H54 (cell line): Measurements from ENCODE around the gene MGLL.

ENCODE experiments used
- DNase-seq: peaks from one replicate; pipeline ENCODE4 v3.0.0; 2011; ENCODE audit warnings: low spot score, mixed read lengths; ENCODE audit not compliant: insufficient read length
- FAIRE-seq: peaks from 3 replicates; lab custom pipeline; 2011; peaks lifted over from hg19 to GRCh38; lab: Jason Lieb, UNC
- POLR2A ChIP-seq: IDR thresholded peaks from 2 replicates; pipeline ENCODE4 v1.6.1; 2011; ENCODE audit warnings: low read depth, mild to moderate bottlenecking, low read length

MGLL gene

GRCh38 chr3:127822041-127822681 is at the start of gene MGLL:
Gene MGLL, minus strand, starts transcription at chr3:127822515. Its CDS starts 197 bp downstream, at chr3:127822318.
- peak; percentile 52 for DNase-seq
- no peak for TF ChIP-seq POLR2A
- FAIRE-seq, result no peak

GRCh38 chr3:127870156-127870555 is 47.8 kb upstream of the MGLL start:
- TF ChIP-seq POLR2A, result no peak
- FAIRE-seq, result no peak
- no peak for DNase-seq

- no peak for TF ChIP-seq POLR2A
- no peak for DNase-seq
- peak; percentile 65 for FAIRE-seq
Measured at GRCh38 chr3:127867986-127868385, 45.7 kb upstream of the MGLL start.

GRCh38 chr3:127867412-127867811 is 45.1 kb upstream of the MGLL start:
- DNase-seq, result no peak
- TF ChIP-seq POLR2A, result no peak
- no peak for FAIRE-seq

- DNase-seq (peak; percentile 26), FAIRE-seq (peak; percentile 58)
- no peak for TF ChIP-seq POLR2A
Measured at GRCh38 chr3:127865941-127866340, 43.6 kb upstream of the MGLL start.

- no peak for DNase-seq
- FAIRE-seq, result no peak
- TF ChIP-seq POLR2A, result no peak
Measured at GRCh38 chr3:127860211-127860696, 37.9 kb upstream of the MGLL start.

- no peak for FAIRE-seq
- no peak for DNase-seq
- no peak for TF ChIP-seq POLR2A
Measured at GRCh38 chr3:127859730-127860129, 37.4 kb upstream of the MGLL start.

GRCh38 chr3:127858937-127859336 is 36.6 kb upstream of the MGLL start:
- FAIRE-seq (no peak), DNase-seq (no peak)
- TF ChIP-seq POLR2A, result no peak

- TF ChIP-seq POLR2A, result no peak
- DNase-seq (no peak), FAIRE-seq (no peak)
Measured at GRCh38 chr3:127858521-127858920, 36.2 kb upstream of the MGLL start.

- no peak for TF ChIP-seq POLR2A
- no peak for DNase-seq
- FAIRE-seq, result no peak
Measured at GRCh38 chr3:127857333-127857732, 35.0 kb upstream of the MGLL start.

GRCh38 chr3:127856801-127857200 is 34.5 kb upstream of the MGLL start:
- TF ChIP-seq POLR2A, result no peak
- DNase-seq (no peak), FAIRE-seq (no peak)

GRCh38 chr3:127855246-127855645 is 32.9 kb upstream of the MGLL start:
- FAIRE-seq (no peak), DNase-seq (no peak)
- TF ChIP-seq POLR2A, result no peak

- FAIRE-seq (no peak), DNase-seq (no peak)
- no peak for TF ChIP-seq POLR2A
Measured at GRCh38 chr3:127853681-127854080, 31.4 kb upstream of the MGLL start.

- FAIRE-seq (no peak), DNase-seq (no peak)
Measured at GRCh38 chr3:127851899-127852298, 29.6 kb upstream of the MGLL start.

GRCh38 chr3:127849368-127849767 is 27.1 kb upstream of the MGLL start:
- FAIRE-seq (no peak), DNase-seq (no peak)
- no peak for TF ChIP-seq POLR2A

More at GRCh38 chr3:127851899-127852298, 29.6 kb upstream of the MGLL start:
- TF ChIP-seq POLR2A, result no peak
